Measurements from ENCODE around the gene ZNF618.

Gene ZNF618

GRCh38 chr9:113919382-113919781 is 43.3 kb downstream of the ZNF618 start:
- TF ChIP-seq CTCF (conservative IDR thresholded peaks at IDR 0.05; ENCODE audit: low read length) (no peak), EZH2phosphoT487 (IDR thresholded peaks at IDR 0.05; ENCODE audit: borderline replicate concordance) (no peak)
- peaks cover 4% of the 10 kb centered on the region for H4K20me1 ChIP-seq (ENCODE audit: insufficient read depth, low read length, poor library complexity, severe bottlenecking)
- H3K4me3 ChIP-seq (ENCODE audit: low read length, poor library complexity, severe bottlenecking) = no peak overlapping the region
- H3K9ac ChIP-seq (ENCODE audit: low read depth, low read length, poor library complexity, severe bottlenecking) = no peak overlapping the region
- 0 out of 2 replicates have a peak, but pooled peaks cover 4% of the 10 kb centered on the region for H3K36me3 ChIP-seq (ENCODE audit: insufficient read depth, low read length)
- no peaks in the 10 kb centered on the region for H3K4me1 ChIP-seq (ENCODE audit: insufficient read depth, low read length, poor library complexity, severe bottlenecking)
- H2AFZ ChIP-seq (ENCODE audit: low read length) = no peak overlapping the region
- H3K4me2 ChIP-seq (ENCODE audit: low read depth, low read length, poor library complexity, severe bottlenecking) = no peak overlapping the region
- H3F3A ChIP-seq (ENCODE audit: low read depth) = no peaks in the 10 kb centered on the region
- no peaks in the 10 kb centered on the region for H3K9me2 ChIP-seq (replicated peaks; ENCODE audit: low read depth, low read length)
- H3K27me3 ChIP-seq (ENCODE audit: insufficient read depth, low read length, poor library complexity, severe bottlenecking) = no peaks in the 10 kb centered on the region
- H3K9me3 ChIP-seq (ENCODE audit: insufficient read depth, low read depth, low read length) = no peaks in the 10 kb centered on the region
- peaks cover 20% of the 10 kb centered on the region; the same call in 1 of the 2 replicates for H3K79me2 ChIP-seq (ENCODE audit: insufficient read depth, low read length)

- Histone ChIP-seq H2AFZ (ENCODE audit: low read length) (no peak overlapping the region), H3K9ac (ENCODE audit: low read depth, low read length, poor library complexity, severe bottlenecking) (no peak overlapping the region), H4K20me1 (ENCODE audit: insufficient read depth, low read length, poor library complexity, severe bottlenecking) (peaks cover 4% of the 10 kb centered on the region), H3K9me3 (ENCODE audit: insufficient read depth, low read depth, low read length) (no peaks in the 10 kb centered on the region), H3K4me3 (ENCODE audit: low read length, poor library complexity, severe bottlenecking) (no peak overlapping the region), H3K27me3 (ENCODE audit: insufficient read depth, low read length, poor library complexity, severe bottlenecking) (no peaks in the 10 kb centered on the region), H3K36me3 (ENCODE audit: insufficient read depth, low read length) (0 out of 2 replicates have a peak, but pooled peaks cover 4% of the 10 kb centered on the region), H3F3A (ENCODE audit: low read depth) (no peaks in the 10 kb centered on the region), H3K9me2 (replicated peaks; ENCODE audit: low read depth, low read length) (no peaks in the 10 kb centered on the region), H3K79me2 (ENCODE audit: insufficient read depth, low read length) (peaks cover 20% of the 10 kb centered on the region; the same call in 1 of the 2 replicates), H3K4me2 (ENCODE audit: low read depth, low read length, poor library complexity, severe bottlenecking) (no peak overlapping the region), H3K4me1 (ENCODE audit: insufficient read depth, low read length, poor library complexity, severe bottlenecking) (no peaks in the 10 kb centered on the region)
- TF ChIP-seq EZH2phosphoT487 (IDR thresholded peaks at IDR 0.05; ENCODE audit: borderline replicate concordance) (no peak), CTCF (conservative IDR thresholded peaks at IDR 0.05; ENCODE audit: low read length) (no peak)
Measured at GRCh38 chr9:113919871-113920270, 43.8 kb downstream of the ZNF618 start.

- H3K79me2 ChIP-seq (ENCODE audit: insufficient read depth, low read length) = peaks cover 20% of the 10 kb centered on the region; the same call in 1 of the 2 replicates
- no peaks in the 10 kb centered on the region for H3K4me1 ChIP-seq (ENCODE audit: insufficient read depth, low read length, poor library complexity, severe bottlenecking)
- peaks cover 4% of the 10 kb centered on the region for H4K20me1 ChIP-seq (ENCODE audit: insufficient read depth, low read length, poor library complexity, severe bottlenecking)
- H3K9me3 ChIP-seq (ENCODE audit: insufficient read depth, low read depth, low read length) = peaks cover 3% of the 10 kb centered on the region; the same call in 1 of the 2 replicates
- no peak overlapping the region for H2AFZ ChIP-seq (ENCODE audit: low read length)
- no peak overlapping the region for H3K4me2 ChIP-seq (ENCODE audit: low read depth, low read length, poor library complexity, severe bottlenecking)
- no peaks in the 10 kb centered on the region for H3F3A ChIP-seq (ENCODE audit: low read depth)
- TF ChIP-seq EZH2phosphoT487 (IDR thresholded peaks at IDR 0.05; ENCODE audit: borderline replicate concordance) (no peak), CTCF (conservative IDR thresholded peaks at IDR 0.05; ENCODE audit: low read length) (no peak)
- H3K36me3 ChIP-seq (ENCODE audit: insufficient read depth, low read length) = 0 out of 2 replicates have a peak, but pooled peaks cover 4% of the 10 kb centered on the region
- H3K9ac ChIP-seq (ENCODE audit: low read depth, low read length, poor library complexity, severe bottlenecking) = no peak overlapping the region
- H3K4me3 ChIP-seq (ENCODE audit: low read length, poor library complexity, severe bottlenecking) = no peak overlapping the region
- no peaks in the 10 kb centered on the region for H3K9me2 ChIP-seq (replicated peaks; ENCODE audit: low read depth, low read length)
- no peaks in the 10 kb centered on the region for H3K27me3 ChIP-seq (ENCODE audit: insufficient read depth, low read length, poor library complexity, severe bottlenecking)
Measured at GRCh38 chr9:113920872-113921271, 44.8 kb downstream of the ZNF618 start.
